ENCODE data around the gene ONECUT3. TPM values are rescaled to one million over a fixed set of nuclear protein-coding genes. Genes with fewer than 3 reads are reported as not detected.

Gene ONECUT3
- total RNA-seq, 1 donor: not detected

- H3K4me1 ChIP-seq (ENCODE audit: insufficient read depth, low read length): no peaks in the 10 kb centered on the region
- no peak overlapping the region for H2AFZ ChIP-seq (ENCODE audit: low read length)
- no peaks in the 10 kb centered on the region for H3K9me3 ChIP-seq (ENCODE audit: low read depth, low read length)
- peaks cover 68% of the 10 kb centered on the region for H3K79me2 ChIP-seq (ENCODE audit: insufficient read depth, low read length)
- no peak for DNase-seq (ENCODE audit: insufficient read length, low spot score, missing footprints)
- no peak overlapping the region for H3K27ac ChIP-seq (ENCODE audit: low read depth, low read length)
- no peak overlapping the region for H3K4me3 ChIP-seq (ENCODE audit: insufficient read depth, low read length)
- H3K36me3 ChIP-seq (ENCODE audit: insufficient read depth, low read length): peaks cover 16% of the 10 kb centered on the region
- no peaks in the 10 kb centered on the region for H3K27me3 ChIP-seq (ENCODE audit: insufficient read depth, low read length)
- TF ChIP-seq, protein P1, sequence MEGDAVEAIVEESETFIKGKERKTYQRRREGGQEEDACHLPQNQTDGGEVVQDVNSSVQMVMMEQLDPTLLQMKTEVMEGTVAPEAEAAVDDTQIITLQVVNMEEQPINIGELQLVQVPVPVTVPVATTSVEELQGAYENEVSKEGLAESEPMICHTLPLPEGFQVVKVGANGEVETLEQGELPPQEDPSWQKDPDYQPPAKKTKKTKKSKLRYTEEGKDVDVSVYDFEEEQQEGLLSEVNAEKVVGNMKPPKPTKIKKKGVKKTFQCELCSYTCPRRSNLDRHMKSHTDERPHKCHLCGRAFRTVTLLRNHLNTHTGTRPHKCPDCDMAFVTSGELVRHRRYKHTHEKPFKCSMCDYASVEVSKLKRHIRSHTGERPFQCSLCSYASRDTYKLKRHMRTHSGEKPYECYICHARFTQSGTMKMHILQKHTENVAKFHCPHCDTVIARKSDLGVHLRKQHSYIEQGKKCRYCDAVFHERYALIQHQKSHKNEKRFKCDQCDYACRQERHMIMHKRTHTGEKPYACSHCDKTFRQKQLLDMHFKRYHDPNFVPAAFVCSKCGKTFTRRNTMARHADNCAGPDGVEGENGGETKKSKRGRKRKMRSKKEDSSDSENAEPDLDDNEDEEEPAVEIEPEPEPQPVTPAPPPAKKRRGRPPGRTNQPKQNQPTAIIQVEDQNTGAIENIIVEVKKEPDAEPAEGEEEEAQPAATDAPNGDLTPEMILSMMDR (IDR thresholded peaks at IDR 0.05; ENCODE audit: extremely low read depth, low read depth, low read length): no peak
- H3K4me2 ChIP-seq (ENCODE audit: insufficient read depth, low read length): no peak overlapping the region
- H4K20me1 ChIP-seq (ENCODE audit: insufficient read depth, low read length): peaks cover 56% of the 10 kb centered on the region
Measured at GRCh38 chr19:1829958-1830357, 76.7 kb downstream of the ONECUT3 start.

DNA sequence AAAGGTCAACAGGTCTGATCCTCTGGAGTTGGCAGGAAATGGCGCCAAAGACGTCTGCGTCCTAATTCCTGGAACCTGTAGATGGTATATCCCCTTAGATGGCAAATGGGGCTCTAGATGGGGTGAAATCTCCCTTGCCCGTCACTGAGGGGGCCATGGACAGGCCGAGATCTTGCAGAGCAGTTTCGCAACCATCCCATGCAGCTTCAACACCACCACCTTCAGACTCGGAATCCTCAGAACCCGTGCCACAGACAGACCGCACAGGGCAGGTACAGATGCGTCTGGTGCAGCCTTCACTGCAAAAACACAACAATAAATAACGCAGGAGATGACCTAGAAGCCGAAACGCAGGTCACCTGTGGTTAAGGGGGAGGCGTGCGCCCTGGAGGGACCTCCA lies 77.3 kb downstream of the ONECUT3 start:
- H3K27ac ChIP-seq (ENCODE audit: low read depth, low read length): no peak overlapping the region
- no peak overlapping the region for H3K4me2 ChIP-seq (ENCODE audit: insufficient read depth, low read length)
- H3K36me3 ChIP-seq (ENCODE audit: insufficient read depth, low read length): peaks cover 11% of the 10 kb centered on the region
- no peaks in the 10 kb centered on the region for H3K9me3 ChIP-seq (ENCODE audit: low read depth, low read length)
- H3K4me1 ChIP-seq (ENCODE audit: insufficient read depth, low read length): no peaks in the 10 kb centered on the region
- peaks cover 74% of the 10 kb centered on the region for H3K79me2 ChIP-seq (ENCODE audit: insufficient read depth, low read length)
- TF ChIP-seq, protein P1 (IDR thresholded peaks at IDR 0.05; ENCODE audit: extremely low read depth, low read depth, low read length): no peak
- DNase-seq (ENCODE audit: insufficient read length, low spot score, missing footprints): no peak
- no peak overlapping the region for H3K4me3 ChIP-seq (ENCODE audit: insufficient read depth, low read length)
- H3K27me3 ChIP-seq (ENCODE audit: insufficient read depth, low read length): no peaks in the 10 kb centered on the region
- H2AFZ ChIP-seq (ENCODE audit: low read length): no peak overlapping the region
- peaks cover 61% of the 10 kb centered on the region for H4K20me1 ChIP-seq (ENCODE audit: insufficient read depth, low read length)

Small RNAs within 50 kb of the gene (small RNA-seq; reads per million reads assigned to genes)
- not detected for gene RF00017

Other genes with a start within 250 kb of the ONECUT3 start
- 0.29 and 1.1 TPM in 2 replicates for gene ADAMTSL5, start 240.5 kb upstream of the ONECUT3 start, total RNA-seq
- under 0.01 TPM in 1 of 2 replicates, not detected in the other for gene PLK5, start 229.4 kb upstream of the ONECUT3 start, total RNA-seq
- gene MEX3D, start 185.2 kb upstream of the ONECUT3 start, total RNA-seq: 38.0 and 47.0 TPM in 2 replicates
- 76.9 and 78.5 TPM in 2 replicates for gene MBD3, start 160.6 kb upstream of the ONECUT3 start, total RNA-seq
- 37.4 and 39.4 TPM in 2 replicates for gene UQCR11, start 148.0 kb upstream of the ONECUT3 start, total RNA-seq
- 46.6 and 55.0 TPM in 2 replicates for gene TCF3, start 100.9 kb upstream of the ONECUT3 start, total RNA-seq
- gene ATP8B3, start 58.8 kb downstream of the ONECUT3 start, total RNA-seq: 0.59 and 0.72 TPM in 2 replicates
- gene REXO1, start 95.0 kb downstream of the ONECUT3 start, total RNA-seq: 8.5 and 9.4 TPM in 2 replicates
- 6.9 and 11.5 TPM in 2 replicates for gene KLF16, start 110.1 kb downstream of the ONECUT3 start, total RNA-seq
- 49.5 and 52.5 TPM in 2 replicates for gene ABHD17A, start 132.0 kb downstream of the ONECUT3 start, total RNA-seq
- gene ADAT3, start 151.9 kb downstream of the ONECUT3 start, total RNA-seq: 3.3 and 3.8 TPM in 2 replicates
- gene SCAMP4, start 151.9 kb downstream of the ONECUT3 start, total RNA-seq: 55.7 and 70.6 TPM in 2 replicates
- 68.8 and 70.1 TPM in 2 replicates for gene CSNK1G2, start 187.7 kb downstream of the ONECUT3 start, total RNA-seq

Measured in osteoblast (primary cell).